ENCODE results near the gene FFAR2.

Gene FFAR2

DNA sequence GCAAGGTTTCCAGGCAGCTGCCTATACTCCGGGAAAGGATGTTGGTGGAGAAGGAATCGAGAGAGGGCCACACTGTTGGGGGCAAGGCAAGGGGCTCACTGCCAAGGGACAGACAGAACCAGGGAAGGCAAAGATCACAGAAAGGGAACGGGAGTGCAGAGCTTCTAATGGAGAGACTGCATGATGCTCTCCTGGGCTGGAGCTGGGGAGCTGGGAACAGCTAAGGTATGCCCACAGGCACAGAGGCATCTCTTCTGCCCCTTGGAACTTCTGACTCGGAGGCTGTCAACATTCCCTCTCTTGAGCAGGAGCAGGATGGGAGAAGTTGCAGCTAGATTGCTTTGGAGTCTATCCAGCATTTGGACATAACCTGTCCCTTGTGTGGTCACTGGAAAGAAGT, 22.4 kb upstream of the FFAR2 start:
- no peak for DNase-seq (ENCODE audit: low read depth in 2 of 2)

DNA sequence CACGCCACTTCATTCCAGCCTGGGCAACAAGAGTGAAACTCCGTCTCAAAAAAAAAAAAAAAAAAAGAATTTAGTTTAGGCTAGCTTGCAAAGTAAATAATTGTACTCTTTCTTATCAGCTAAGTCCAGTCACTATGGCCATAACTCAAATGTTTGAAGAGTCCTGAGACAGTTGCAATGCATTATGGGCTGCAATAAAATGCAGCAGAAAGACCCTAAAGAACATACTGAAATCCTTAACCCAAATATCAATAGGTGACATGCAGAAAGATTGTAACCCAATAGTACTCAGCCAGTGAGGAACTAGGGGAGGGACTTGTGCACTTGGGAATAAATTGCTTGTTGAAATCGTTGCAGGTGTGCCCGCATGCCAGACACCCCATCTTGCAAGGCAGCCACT, 20.9 kb upstream of the FFAR2 start:
- DNase-seq (ENCODE audit: low read depth in 2 of 2), result no peak

DNA sequence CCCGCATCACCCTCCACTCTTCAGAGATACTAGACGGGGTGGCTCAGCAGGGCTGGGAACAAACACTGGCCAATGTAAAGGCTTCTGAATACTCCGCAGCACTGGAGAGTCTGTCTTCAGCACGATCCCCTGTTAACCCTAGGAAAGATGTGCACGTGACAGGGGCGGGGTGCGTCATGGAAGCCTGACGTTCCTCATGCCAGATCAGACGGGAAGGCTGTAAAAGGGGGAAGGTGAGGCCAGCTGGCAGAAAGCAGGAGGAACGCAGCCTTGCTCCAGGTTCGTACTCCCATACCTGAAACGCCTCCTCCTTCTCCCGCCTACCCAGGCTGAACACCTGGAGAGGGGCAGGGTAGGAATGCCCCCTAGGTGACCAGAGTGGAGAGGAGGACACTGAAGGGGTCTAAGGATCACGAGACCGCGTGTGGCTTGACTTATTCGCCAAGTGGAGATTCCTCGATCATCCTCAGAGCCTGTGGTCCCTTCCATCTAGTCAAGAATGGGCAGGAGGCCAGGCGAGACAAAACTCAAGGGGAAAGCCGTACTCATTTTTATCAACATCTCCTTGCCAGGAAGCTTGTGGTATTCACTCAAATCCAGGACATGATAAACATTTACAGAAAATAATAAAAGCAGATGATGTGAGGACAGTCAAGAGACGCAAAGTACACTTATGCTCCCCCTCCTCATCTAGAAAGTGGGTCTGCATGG, 18.2 kb upstream of the FFAR2 start:
- DNase-seq (ENCODE audit: low read depth in 2 of 2), result no peak

DNA sequence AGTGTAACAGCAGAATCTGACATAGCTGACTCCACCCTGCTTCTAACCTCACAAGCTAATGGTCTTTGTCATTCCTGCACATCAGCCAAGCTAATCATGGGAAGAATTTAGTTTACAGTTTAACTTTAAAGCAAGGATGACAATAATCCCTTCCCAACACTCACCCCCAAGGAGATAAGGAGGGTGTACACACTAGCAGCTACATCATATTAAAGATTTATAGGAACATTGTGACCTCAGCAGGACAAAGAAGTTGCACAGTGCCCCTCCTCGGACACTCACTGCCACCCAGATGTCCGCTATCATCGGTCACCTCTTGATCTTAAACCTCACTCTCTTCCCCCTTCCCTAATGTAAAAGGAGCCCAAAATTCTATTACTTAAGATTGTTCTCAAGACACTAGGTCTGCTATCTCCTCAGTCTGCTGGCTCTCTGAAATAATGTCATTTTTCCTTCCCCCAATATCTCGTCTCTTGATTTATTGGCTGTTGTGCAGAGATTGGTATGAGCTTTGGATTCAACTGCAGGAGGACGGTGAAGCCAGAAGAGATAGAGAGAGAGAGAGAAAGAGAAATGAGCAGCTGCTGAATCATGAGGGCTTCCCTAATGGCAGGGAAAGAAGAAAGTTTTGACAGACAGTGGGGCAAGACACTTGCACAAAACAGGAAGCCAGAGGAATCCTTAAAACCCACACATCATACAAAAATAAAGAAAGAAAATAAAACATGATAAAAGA, 17.5 kb upstream of the FFAR2 start:
- DNase-seq (ENCODE audit: low read depth in 2 of 2), result no peak

DNA sequence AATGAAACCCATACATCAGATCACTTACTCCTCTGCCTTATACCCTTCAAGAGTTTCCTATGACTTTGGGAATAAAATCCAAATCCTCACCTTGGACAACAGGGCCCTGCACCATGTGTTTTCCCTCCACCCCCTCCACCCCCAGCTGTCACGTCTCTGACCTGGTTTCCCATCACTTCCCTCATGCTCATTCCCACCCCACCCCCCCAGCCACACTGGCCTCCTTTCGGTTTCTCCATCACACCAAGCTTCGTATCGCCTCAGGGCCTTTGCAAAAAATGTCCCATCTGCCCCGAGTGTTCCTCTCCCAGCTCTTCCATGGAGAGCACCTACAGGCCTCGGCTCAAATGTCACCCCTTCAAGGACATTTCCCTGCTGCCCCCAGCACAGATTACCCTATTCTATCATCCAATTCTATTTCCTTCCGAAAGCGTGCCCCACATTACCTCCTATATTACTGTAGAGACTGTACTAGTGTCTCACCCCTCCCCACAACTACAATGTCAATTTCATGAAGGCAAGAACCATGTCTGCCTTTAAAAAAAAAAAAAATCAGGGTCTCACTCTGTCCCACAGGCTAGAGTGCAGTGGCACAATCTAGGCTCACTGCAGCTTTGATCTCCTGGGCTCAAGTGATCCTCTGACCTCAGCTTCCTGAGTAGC, 16.8 kb upstream of the FFAR2 start:
- no peak for DNase-seq (ENCODE audit: low read depth in 2 of 2)

DNA sequence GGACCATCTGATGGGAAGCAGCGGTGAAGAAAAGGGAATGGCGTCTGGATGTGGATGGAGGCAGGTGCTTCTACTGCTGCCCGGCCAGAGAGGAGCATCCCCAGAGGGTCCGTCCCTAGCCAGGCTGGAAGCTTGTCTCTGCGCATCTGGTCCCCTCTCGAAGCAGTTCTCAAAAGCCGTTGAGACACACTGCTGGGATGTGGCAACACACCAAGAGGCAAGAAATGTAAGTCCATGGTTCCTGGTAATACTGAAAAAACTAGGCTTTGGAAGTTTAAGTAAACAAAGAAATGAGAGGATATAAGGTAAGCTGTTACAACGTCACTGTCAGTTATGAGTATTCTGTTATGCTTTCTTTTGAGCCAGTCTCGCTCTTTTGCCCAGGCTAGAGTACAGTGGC, 15.1 kb upstream of the FFAR2 start:
- no peak for DNase-seq (ENCODE audit: low read depth in 2 of 2)

DNA sequence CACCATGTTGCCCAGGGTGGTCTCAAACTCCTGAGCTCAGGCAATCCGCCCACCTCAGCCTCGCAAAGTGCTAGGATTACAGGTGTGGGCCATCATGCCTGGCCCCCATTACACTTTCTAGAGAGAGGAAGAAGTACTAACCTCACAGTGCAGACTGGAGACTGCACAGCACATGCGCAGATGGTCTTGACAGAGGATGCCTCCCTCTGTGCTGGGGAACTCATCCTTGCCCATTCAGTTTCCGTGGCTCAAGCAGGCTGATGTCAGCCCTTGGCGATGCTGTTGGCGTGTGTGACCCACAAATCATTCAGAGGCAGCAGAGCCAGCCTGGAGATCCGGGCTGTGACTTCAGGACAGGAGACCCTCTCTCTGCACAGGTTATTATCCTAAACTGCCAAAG, 14.6 kb upstream of the FFAR2 start:
- DNase-seq (ENCODE audit: low read depth in 2 of 2), result no peak

DNA sequence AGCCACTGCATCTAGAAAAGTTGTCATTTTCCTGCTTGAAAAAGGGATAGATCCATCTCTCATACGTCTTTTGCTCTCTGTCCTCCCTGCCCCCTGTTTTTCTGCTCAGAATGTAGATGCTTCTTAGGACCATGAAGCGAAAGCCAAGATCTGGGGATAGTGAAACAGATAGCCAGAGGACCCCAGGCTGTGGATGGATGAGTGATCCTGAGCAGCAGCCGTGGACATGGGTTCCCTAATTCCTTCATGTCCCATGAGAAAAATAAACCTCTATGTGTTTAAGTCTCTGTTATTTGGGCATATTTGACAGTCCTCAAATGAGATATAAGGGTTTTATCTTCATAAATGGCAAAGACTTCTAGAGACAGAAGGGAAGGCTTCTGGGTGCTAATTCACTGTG, 12.2 kb upstream of the FFAR2 start:
- no peak for DNase-seq (ENCODE audit: low read depth in 2 of 2)

DNA sequence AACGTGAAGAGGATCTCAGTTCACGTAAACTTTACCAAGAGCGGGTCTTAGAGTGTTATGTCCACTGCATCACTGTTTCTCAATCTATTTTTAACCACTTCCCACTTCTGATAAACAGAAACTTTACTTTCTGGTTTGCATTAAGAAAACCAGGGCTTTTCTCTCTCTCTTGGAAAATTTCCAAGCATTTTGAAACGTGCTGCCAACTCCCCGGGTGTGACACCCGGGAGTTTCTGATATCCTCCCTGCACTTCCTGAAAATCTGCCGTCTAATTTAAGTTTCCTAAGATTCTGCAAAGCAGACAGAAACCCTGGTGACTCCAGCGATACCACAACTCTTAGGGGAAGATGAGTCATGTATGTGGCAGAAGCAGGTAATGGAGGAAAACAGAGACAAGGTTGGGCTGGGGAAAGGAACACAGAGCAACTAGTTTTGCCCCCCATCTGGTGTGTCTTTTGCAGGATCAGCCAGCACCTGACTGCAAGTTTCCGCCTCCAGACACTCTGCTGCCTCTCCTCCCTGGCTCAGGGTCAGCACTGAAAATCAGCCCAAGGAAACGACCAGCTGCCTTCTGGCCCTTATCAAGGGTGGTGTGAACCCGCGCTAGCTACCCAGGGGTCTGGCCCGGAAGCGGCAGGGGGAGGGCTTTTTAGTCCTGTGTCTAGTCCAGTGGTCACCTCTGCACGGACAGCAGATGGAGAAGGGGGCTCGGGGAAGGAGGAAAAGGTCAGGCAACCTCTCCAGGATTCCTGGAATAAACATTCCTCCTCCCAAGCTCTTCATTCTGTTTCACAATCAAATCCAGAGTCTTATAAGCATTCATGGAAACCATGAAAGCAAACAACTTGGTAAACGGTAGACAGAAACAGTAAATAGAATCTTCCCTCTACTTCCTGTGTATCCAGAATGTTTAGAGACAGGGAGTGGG, 11.3 kb upstream of the FFAR2 start:
- DNase-seq (ENCODE audit: low read depth in 2 of 2), result peak in 1 of 2 donors; percentile 21

DNA sequence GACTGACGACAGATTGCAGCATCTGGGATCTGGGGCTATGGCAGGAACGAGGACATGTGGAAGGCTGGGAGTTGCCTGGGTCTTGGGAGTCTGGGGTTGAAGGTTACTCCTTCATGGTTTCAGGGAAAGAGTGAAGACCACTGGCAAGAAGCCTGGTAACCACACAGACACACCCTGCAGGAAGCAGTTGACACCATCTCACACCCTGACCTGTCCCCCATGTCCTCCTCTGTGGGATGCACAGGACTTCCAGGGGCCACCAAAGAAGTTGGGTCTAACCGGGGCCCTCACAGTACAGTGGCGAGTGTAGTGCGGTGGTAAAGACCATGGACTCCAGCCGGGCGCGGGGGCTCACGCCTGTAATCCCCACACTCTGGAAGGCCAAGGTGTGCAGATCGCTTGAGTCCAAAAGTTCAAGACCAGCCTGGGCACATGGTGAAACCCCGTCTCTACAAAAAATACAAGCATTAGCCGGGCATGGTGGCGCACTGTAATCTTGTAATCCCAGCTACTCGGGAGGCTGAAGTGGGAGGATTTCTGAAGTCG, 10.6 kb upstream of the FFAR2 start:
- DNase-seq (ENCODE audit: low read depth in 2 of 2), result no peak

DNA sequence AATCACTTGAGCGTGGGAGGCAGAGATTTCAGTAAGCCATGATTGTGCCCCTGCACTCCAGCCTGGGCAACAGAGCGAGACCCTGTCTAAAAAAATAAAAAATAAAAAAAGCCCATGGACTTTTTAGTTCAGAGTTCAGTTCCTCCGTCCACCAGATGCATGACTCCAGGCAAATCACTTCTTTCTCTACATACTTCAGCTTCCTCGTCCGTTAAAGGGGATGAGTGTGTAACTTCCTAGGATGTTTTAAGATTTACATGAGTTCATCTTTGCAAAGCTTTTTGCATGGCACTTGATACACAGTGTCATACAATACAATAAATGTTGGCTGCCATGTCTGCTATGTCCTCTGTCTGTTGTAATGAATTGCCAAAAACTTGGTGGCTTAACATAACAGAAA, 10.0 kb upstream of the FFAR2 start:
- DNase-seq (ENCODE audit: low read depth in 2 of 2), result no peak

DNA sequence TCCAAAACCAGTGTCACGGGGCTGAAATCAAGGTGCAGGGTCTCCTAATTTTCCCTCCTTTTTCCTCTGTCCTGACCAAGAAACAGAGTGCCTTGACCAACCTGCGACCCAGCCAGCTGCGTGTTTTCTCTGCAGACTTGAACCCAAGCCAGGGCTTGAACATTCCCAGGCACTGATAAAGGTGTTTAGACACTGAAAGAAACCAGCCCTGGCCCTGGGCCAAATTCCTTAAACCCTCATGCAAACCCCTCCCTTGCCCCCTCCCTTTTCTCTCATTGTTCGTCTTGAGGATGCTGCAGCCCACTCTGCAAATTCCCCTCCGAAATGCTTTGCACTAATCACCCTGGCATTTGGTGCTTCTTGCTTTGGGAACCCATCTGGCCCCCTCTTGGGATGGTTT, 9.5 kb upstream of the FFAR2 start:
- DNase-seq (ENCODE audit: low read depth in 2 of 2), result no peak

DNA sequence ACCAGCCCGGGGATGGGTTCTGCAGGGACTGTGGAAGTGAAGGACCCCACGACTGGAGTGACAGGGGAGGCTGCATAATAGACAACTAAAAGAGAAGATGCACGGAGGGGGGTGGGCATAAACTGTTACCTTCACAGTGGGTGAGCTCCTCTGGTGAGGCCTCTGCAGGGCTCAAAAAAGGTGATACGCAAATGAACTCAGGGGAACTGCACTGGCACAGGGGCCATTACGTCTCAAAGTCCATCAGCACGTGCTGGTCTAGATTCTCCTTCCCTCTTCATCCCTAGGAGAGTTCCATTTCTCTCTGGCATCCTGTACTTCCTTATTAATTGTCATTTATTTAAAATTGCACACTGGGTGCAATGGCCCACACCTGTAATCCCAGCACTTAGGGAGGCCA, 8.1 kb upstream of the FFAR2 start:
- no peak for DNase-seq (ENCODE audit: low read depth in 2 of 2)

DNA sequence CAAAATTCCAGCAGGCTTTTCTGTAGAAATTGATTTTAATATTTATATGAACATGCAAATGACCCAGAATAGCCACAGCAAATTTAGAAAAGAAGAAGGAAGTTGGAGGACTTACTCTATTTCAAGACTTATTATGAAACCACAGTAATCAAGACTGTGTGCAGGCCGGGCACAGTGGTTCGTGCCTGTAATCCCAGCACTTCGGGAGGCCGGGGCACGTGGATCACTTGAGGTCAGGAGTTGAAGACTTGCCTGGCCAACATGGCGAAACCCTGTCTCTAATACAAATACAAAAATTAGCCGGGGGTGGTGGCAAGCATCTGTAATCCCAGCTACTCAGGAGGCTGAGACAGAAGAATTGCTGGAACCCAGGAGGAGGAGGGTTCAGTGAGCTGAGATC, 6.0 kb upstream of the FFAR2 start:
- no peak for DNase-seq (ENCODE audit: low read depth in 2 of 2)

DNA sequence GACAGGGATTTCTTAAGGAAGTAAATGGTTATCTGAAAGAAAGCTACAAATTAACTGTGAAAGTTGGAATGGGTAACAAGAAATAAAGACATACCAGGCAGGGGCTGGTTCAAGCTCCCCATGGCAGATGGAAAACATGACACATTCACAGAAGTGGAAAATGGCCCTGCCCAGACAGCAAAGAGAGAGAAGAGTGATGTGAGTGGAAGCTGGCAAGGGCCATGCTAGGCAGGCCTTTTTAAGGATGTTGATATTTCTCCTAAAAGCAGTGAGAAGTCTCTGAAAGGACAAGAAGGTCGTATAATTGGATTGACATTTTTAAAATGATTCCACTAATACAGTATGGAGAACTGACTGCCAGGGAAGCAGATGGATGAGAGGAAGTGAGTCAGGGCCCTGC, 3.3 kb upstream of the FFAR2 start:
- no peak for DNase-seq (ENCODE audit: low read depth in 2 of 2)

DNA sequence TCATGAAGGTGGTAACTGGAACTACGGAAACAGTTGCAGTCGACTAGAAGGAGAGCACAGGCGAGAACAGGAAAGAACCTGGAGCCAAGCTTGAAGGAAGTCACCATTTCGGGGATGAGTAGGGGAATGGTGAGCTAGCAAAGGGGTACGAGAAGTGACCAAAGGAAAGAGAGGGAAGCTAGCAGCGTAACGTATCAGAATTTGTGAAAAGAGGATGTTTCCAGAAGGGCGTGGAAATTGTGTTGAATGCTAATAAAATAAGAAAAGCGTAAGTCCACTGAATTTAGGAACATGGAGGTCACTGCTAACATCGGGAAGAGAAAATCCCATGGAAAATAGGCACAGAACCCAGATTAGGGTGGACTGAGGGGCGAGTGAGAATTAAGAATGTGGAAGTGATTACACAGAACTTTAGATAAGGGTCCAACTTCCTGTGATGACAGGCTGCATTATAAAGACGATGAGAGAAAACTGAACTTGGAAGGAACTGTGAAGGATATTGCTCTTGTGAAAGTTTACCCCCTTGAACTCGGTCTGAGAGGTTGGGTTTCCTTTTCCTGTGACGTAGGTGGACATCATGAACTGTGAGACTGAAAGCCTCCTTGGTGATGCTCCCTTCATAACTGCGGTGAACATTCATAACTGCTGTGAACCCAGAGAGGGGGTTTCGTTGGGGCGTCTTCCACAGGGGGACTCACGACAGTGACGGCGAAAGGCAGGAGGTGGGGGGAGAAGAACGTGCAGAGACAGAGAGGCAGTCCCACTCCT, 2.0 kb upstream of the FFAR2 start:
- DNase-seq (ENCODE audit: low read depth in 2 of 2), result peak in 1 of 2 donors; percentile 41

DNA sequence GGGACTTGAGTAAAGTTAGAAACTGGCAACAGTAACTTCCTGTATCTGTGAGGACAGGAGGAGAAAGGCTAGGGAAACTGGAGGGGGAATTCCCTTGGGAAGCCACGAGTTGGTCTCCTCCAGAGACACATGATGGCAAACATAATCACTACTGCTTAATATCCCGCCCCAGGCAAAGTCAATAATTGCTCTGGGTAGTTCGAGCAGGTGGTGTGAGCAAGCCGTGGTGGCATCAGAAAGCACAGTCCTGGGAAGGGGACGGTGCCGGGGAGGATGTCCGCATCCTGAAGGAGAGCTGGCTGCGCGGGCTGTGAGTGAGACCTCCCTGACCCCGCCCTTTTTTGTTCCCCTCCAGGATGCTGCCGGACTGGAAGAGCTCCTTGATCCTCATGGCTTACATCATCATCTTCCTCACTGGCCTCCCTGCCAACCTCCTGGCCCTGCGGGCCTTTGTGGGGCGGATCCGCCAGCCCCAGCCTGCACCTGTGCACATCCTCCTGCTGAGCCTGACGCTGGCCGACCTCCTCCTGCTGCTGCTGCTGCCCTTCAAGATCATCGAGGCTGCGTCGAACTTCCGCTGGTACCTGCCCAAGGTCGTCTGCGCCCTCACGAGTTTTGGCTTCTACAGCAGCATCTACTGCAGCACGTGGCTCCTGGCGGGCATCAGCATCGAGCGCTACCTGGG, 1.4 kb downstream of the FFAR2 start:
- DNase-seq (ENCODE audit: low read depth in 2 of 2), result no peak

DNA sequence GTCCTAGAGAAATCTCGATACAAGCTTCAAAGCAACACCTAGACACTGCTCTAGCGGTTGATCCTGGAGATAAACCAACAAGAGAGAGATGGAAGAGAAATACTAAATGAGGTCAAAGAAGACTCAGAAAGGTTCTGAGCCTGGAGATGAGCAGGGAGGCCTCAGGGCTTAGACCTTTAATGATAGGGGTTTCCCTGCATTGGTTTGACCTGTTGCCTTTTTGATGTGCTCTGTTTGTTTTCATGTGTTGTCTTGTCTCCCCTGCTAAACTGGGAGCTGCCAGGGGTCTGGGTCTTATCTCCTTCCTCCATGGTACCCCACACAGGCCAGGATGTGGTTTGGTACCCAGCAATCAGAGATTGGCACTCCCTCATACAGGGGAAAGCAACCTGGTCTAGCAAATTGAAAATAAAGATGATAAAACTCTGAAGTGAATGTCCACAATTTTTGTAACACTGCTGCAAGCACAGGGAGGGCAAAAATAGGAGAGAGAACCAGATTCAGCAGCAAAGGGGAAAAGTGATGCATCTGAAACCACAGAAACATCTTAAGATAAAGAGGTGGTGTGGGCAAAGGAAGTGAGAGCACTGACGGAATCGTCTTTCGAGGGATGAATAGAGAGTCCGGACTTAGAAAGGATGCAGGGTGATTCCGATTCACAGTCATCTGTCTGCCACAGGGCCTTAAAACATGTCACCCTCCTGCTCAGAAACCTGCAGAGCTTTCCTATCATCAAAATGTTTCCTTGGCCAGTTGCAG, 3.5 kb downstream of the FFAR2 start:
- peak; percentile 21 to 27 for DNase-seq (ENCODE audit: low read depth in 2 of 2)

DNA sequence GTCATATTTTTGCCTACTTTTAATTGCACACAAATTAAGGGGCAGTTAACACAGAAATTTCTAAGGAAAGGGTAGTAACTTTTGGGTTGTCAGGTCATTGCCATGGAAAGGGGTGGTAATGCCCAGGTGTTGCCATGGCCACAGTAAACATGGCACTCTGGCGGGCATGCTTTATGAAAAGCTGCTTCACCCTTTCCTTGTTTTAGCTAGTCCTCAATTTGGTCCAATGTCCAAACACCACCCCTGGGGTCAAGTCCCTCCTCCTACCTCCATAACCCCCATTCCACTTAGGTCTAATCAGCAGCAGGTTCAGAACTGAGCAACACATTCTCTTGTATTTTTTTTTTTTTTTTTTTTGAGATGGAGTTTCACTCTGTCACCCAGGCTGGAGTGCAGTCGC, 6.6 kb downstream of the FFAR2 start:
- DNase-seq (ENCODE audit: low read depth in 2 of 2), result no peak
